GM13977 (cell line): ENCODE data around the gene IGSF3.
A peak's percentile ranks its signal among the peaks of the same experiment; 100 is the strongest.
"Not testable (repeated sequence)": the region's sequence is repeated elsewhere in the genome, so short reads cannot be mapped to it uniquely, and the experiment has no call there.

Experiments used
- DNase-seq: peaks from one replicate; pipeline ENCODE4 v3.0.0; 2012; ENCODE audit warnings: low spot score
- in situ Hi-C: fragments of 300-500 bp; cut with MboI; formaldehyde crosslinking; loops from one replicate; pipeline ENCODE4 v1.12.0; 2022; ENCODE audit warnings: low sequenced_read_pairs, low pct_unique_long_range_greater_than_20kb, mixed read lengths, inconsistent platforms; ENCODE audit not compliant: unreplicated experiment
- TF ChIP-seq, protein P1 (sequence below): IDR thresholded peaks from 2 replicates; pipeline ENCODE4 v1.5.1; 2012; ENCODE audit warnings: mild to moderate bottlenecking, control low read depth; ENCODE audit not compliant: insufficient read depth; ENCODE audit errors: extremely low read depth, missing control alignments

The IGSF3 gene

DNA sequence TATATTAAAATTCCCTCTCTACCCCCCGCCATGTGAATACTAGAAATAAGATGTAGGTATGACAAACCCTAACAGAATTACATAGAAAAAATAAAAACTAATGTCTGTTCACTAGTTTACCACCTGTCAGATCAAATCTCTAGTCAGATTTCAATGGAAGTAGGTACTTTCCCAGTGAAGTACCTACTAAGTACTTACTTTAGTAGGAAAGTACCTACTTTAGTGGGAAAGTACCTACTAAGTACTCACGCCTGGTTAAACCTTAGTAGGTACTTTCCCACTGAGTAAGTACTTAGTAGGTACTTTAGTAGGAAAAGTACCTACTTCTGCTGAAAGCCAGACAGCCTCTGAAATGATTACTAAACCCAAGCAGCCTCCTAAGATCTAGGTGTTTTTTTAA is 58.7 kb downstream of the IGSF3 start:
- DNase-seq, in situ Hi-C loops: not testable (repeated sequence)

DNA sequence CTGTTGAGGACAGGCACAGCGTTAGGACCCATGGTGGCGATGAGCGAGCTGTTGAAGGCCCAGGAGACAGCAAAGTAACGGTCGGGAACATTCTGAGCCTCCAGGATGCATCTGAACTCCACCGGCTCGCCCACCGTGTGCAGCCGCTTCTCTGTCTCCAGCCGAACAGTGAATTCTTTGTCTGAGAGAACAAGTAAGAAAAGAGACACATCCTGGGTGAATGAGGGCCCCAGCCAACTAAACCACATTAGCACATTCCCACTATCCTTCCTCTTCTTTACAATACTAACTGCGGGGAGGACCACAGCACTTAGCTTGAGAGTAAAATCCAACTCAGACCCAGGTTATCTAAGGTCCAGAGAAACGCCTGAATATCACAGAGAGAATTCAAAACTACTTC is 59.4 kb downstream of the IGSF3 start:
- in situ Hi-C loops, DNase-seq: not testable (repeated sequence)

DNA sequence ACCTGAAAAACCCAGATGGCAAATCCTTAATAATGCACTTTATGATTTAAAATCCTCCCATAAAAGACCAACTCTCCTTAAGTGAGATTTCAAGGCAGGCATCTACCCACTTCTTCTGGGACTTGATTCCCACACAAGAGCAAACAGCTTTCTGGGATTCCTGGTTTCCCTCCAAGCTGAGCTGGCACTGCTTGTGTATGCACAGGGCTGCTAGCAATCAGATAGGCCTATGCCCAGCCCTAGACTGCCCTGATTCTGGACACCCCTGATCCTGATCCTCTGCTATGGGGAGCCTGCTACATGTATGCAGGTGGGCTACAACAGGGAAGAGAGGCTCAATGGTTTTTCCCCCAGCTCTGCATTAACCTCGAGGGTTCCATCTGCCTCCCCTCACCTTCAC is 60.1 kb downstream of the IGSF3 start:
- in situ Hi-C loops = not testable (repeated sequence)

DNA sequence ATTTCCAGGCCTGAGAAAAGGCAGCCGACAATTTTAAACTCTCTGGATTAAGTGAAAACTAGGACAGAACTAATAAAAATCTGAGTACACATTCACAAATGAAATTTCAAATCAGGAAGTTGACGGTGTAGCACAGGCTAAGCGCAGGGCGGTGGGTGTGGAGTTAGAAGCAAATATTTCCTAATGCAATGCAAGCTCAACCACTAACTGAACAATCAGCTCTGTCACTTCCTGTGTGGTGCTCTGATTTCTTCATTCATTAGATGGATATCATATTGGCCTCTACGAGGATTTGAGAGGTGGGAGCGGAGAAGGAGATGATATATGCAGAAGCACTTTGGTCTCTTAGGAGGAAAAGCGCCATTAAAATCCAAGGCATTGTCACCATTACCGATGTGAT is 61.5 kb downstream of the IGSF3 start:
- in situ Hi-C loops, DNase-seq: not testable (repeated sequence)

More for the DNA sequence above, 60.1 kb downstream of the IGSF3 start:
- DNase-seq = not testable (repeated sequence)

DNA sequence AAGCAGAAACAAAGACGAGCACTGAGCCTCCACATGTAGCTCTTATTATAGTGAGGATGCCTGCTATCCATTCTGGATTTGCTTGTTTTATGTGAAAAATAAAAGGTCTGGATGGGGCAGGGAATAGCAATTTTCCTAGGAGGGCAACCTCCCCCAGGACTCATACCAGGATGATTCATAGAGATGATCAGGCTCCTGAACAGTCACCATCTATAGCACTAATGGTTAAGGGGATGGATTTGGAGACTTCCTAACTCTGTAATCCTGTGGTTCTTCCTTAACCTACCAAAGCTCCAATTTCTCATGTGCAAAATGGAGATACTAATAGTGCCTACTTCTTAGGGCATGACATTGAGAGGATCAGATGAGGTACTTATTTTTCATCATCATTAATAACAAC is 62.2 kb downstream of the IGSF3 start:
- TF ChIP-seq, protein P1, sequence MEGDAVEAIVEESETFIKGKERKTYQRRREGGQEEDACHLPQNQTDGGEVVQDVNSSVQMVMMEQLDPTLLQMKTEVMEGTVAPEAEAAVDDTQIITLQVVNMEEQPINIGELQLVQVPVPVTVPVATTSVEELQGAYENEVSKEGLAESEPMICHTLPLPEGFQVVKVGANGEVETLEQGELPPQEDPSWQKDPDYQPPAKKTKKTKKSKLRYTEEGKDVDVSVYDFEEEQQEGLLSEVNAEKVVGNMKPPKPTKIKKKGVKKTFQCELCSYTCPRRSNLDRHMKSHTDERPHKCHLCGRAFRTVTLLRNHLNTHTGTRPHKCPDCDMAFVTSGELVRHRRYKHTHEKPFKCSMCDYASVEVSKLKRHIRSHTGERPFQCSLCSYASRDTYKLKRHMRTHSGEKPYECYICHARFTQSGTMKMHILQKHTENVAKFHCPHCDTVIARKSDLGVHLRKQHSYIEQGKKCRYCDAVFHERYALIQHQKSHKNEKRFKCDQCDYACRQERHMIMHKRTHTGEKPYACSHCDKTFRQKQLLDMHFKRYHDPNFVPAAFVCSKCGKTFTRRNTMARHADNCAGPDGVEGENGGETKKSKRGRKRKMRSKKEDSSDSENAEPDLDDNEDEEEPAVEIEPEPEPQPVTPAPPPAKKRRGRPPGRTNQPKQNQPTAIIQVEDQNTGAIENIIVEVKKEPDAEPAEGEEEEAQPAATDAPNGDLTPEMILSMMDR = no peak
- in situ Hi-C loops = no loop called here
- no peak for DNase-seq

DNA sequence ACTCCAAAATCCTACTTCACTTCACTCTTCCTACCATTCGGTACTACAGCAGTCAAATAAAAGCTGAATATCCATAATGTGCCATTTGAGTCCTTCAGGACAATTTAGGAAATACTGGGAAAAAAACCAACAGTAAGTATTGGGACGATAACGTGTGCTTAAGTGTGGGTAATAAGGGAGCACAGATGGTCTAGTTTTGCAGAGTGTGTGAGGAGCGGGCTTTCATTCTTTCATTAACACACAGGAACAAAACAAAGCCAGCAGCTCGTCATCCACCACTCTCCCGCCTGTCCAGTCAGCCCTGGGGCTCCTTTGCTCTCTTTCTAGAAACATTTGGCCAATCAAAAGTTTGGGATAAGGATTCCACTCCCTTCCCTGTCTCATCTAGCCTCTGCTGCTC is 63.1 kb downstream of the IGSF3 start:
- in situ Hi-C loops, DNase-seq: not testable (repeated sequence)

DNA sequence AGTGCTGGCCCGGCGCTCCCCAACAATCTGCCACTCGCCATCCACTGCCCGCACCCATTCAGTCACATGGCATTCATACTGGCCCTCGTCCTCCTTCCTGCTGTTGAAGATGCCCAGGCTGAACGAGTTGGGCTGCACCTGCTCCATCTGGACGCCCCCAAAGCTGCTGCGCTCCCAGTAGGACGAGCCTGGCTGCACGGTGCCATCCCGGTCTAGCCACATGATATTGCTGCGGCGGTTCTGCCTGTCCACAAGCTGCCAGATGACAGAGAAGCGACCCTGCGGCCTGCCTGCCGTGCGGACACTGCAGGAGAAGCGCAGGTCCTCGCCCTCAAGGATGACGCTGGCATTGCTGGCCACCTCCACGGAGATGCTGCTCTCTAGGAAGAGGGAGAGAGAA is 63.9 kb downstream of the IGSF3 start:
- in situ Hi-C loops = not testable (repeated sequence)

DNA sequence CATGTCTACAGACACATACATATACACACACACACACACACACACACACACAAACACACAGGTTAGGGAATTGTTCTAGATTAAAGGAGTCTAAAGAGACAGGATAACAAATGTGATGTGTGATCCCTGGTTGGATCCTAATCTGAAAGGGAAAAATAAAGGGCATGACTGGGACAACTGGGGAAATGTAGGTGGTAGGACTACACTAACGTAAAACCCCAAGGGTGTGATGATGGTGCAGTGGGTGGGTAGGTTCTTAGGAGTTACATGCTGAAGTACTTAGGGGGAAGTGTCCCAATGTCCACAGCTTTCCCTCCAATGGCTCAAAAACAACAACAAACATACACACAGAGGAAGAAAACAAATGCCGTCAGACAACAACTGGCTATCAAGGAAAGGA is 68.2 kb downstream of the IGSF3 start:
- in situ Hi-C loops = loop anchor here (25.0 kb wide), 1 partner anchor 213 kb away; no protein-coding TSS in a partner anchor
- not testable (repeated sequence) for DNase-seq

More for the DNA sequence above, 63.9 kb downstream of the IGSF3 start:
- not testable (repeated sequence) for DNase-seq

DNA sequence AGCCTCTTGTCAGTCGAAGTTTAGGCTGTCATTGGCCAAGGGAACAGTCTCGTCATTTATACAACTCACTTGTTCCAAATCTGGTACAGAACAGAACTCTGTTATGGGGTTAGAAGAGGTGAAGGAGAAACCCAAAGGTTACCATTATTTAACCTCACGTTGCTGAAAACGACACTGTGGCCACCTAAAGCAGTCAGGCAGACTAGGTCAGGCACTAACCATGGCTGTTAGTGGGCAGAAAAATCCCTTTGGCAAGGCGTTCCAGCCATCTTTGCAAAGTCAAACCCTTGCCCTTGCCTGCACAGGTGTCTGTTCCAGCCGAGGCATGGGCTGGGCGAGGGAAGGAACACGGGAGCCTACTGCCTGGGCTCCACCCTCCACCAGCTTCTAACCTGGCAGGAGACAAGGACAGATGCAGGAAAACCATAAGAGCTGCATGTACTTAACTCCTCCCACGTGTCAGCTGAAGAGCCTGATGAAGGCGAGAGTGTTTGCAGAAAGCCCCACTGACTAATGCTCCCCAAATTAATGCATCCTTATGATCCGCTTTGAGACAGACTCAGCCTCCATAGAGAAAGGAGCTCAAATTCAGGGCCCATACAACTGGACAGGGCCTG is 69.0 kb downstream of the IGSF3 start:
- DNase-seq = not testable (repeated sequence)
- in situ Hi-C loops = loop anchor here (25.0 kb wide), 1 partner anchor 214 kb away; no protein-coding TSS in a partner anchor

DNA sequence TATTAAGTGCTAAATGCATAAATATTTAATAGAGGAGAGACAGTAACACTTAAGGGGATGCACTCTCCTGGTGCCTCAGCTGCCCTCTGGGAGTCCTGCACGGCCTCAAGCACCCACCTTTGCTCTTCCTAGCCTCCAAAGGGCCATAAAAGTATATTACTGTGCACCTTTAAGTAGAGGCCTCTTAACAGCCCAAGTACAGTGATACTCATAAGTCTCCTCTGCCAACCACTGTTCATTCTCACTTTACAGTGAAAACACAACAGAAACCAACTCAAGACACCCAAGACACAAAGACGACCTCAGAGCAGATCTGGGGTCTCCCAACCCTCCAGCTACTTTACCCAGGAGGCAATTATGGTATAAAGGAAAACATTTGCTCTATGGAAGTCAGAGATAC is 70.1 kb downstream of the IGSF3 start:
- in situ Hi-C loops = loop anchor here (25.0 kb wide), 1 partner anchor 215 kb away; no protein-coding TSS in a partner anchor
- DNase-seq = not testable (repeated sequence)

DNA sequence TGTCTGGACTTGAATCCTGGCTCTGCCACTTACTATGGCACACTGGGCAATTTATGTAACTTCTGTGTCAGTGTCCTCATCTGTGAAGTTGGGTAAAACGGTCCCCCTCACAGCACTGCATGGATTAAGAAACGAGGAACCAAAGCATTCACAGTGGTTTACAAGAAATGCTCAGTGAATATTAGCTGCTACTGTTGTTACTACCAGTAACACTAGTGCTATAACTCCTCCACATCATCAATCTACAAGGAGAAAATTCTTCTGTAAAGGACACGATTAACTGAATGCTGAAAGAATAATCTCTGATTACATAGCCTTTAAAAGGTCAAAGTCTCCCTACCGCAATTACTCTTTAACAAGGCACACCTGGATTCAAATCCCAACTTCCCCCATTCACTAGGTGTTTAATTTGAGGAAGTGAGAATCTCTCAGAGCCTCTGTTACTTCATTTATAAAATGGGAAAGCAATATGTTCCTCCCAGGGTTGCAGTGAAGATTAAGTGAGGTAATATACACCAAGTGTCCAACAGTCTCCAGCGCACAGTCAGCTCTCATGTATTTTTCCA is 70.7 kb downstream of the IGSF3 start:
- not testable (repeated sequence) for DNase-seq
- in situ Hi-C loops = loop anchor here (25.0 kb wide), 1 partner anchor 215 kb away; no protein-coding TSS in a partner anchor

DNA sequence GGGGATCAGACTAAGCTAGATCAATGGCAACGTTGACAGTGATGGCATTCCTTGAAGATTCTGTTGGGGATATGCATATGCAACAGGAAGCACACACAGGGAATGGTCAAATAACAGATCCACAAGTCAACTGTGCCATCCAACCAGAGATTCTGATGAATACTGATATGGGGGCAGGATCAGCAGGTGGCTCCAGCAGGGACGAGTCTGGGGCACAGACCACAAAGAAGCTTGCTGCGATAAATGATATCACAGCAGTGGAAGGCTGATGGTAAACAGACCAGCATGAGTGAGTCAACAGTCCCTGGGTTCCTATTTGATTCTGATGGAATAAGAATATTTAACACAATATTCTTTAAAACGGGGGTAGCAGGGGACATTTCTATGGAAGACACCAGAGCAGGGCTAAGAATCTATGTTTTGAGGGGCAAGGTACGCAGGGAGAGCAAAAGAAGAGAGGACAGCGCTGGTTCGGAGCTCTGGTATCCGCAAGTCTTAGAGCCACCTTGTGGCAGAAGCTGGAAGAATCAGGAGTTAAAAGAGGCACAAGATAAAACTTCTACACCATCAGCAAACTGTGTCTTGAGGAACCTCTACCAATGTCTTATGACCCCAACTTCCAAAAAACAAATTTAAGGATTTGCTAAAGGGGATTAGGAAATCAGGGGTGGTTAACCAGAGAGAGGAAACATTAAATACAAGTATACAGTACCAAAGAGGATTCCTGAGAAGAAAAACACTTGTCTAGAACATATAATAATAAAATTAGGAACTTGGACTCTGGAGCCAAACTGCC is 71.4 kb downstream of the IGSF3 start:
- DNase-seq = not testable (repeated sequence)
- TF ChIP-seq, protein P1 = peak; percentile 52
- in situ Hi-C loops = loop anchor here (25.0 kb wide), 1 partner anchor 216 kb away; no protein-coding TSS in a partner anchor

DNA sequence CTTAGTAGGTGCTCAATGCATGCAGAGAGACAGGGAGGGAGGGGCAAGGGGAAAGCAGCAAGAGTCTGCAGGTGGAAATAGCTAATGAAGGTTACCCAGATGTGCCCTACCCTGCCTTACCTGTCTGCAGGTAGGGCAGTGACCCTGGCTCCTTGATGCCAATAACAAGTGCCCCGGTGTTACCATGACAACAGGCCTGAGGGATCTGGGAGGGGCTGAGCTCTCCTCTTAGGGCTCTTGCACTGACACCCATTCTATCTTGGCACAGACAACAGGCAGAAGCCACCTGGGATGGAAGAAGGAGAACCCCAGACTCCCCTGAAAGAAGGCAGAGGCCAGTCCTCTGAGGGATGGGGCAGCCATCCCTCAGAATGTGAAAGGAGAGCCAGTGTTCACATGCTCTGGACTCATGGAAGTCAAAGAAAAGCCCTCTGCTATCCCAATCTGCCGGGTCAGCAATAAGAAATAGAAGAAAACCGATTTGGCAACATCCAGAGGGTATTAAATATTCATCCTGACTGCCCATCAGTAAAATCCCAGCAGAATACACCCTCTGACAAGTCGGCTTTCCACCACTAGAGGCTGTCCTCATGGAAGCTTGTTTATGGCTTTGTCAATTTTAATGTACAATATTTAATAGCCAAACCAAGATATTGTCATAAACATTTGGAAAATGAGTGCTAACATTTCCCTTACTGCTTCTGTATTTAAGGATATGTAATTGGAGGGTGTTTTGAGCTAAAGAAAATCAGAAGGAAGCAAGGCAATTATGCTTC is 72.3 kb downstream of the IGSF3 start:
- not testable (repeated sequence) for DNase-seq
- in situ Hi-C loops = loop anchor here (25.0 kb wide), 1 partner anchor 217 kb away; no protein-coding TSS in a partner anchor

DNA sequence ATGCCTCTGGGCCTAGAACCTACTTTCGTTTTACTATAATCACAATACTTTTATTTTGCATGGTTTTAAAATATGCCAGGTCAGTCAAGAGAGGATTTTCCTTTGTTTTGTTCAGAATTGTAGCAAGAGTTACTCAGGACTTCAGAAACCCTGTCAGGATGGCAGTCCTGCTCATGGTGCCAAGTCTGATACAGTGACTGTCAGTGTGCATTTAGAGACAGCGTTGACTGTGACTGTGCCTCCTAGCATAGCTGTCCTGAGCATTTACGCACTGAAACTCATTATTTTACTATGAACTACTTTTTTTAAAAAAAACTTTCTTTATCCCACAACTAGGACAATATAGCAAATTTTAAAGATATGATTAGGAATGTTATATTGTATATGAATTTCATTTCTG is 73.6 kb downstream of the IGSF3 start:
- not testable (repeated sequence) for DNase-seq
- in situ Hi-C loops = loop anchor here (25.0 kb wide), 1 partner anchor 218 kb away; no protein-coding TSS in a partner anchor
